CD14-positive monocyte (primary cell): ENCODE data around the gene PLXNB1. TPM values are rescaled to one million over a fixed set of nuclear protein-coding genes. Genes with fewer than 3 reads are reported as not detected.

Source experiments
- DNase-seq, 3 donors: peaks; one replicate each; pipeline ENCODE4 v3.0.0-alpha.2; 2011 to 2022
- H2AFZ ChIP-seq: 2 replicates; pipeline ENCODE4 v1.6.0; 2012; ENCODE audit warnings: mild to moderate bottlenecking, low read depth, low read length, inconsistent platforms; ENCODE audit not compliant: insufficient read depth, poor library complexity, severe bottlenecking
- H3K27ac ChIP-seq, 2 donors: 1 replicate in 1 of 2; 2 replicates in 1 of 2; pipeline ENCODE4 v1.5.1; 2012 to 2013; ENCODE audit warnings: low read length in 2 of 2, control low read depth in 1 of 2, inconsistent platforms in 1 of 2, low read depth in 1 of 2, mild to moderate bottlenecking in 1 of 2
- H3K27me3 ChIP-seq, 2 donors: one replicate each; pipeline versions ENCODE4 v1.6.0 to v1.6.1; 2011 to 2013; ENCODE audit warnings: low read length in 2 of 2; ENCODE audit not compliant: control insufficient read depth in 2 of 2, insufficient read depth in 2 of 2
- H3K36me3 ChIP-seq, 2 donors: replicated peaks in 1 of 2; 1 replicate in 1 of 2; 2 replicates in 1 of 2; pipeline versions ENCODE4 v1.5.1 to v1.6.1; 2012 to 2013; ENCODE audit warnings: low read length in 2 of 2, control low read depth in 1 of 2, inconsistent platforms in 1 of 2, mild to moderate bottlenecking in 1 of 2; ENCODE audit not compliant: insufficient read depth in 2 of 2, control insufficient read depth in 1 of 2
- H3K4me1 ChIP-seq, 2 donors: 1 replicate in 1 of 2; 2 replicates in 1 of 2; pipeline versions ENCODE4 v1.5.1 to v1.6.1; 2012 to 2013; ENCODE audit warnings: low read length in 2 of 2, control low read depth in 1 of 2, inconsistent platforms in 1 of 2, mild to moderate bottlenecking in 1 of 2, moderate library complexity in 1 of 2; ENCODE audit not compliant: insufficient read depth in 2 of 2, control insufficient read depth in 1 of 2
- H3K4me2 ChIP-seq: replicated peaks from 2 replicates; pipeline ENCODE3; 2012; ENCODE audit warnings: low read length, moderate library complexity, mild to moderate bottlenecking; ENCODE audit not compliant: poor library complexity, severe bottlenecking; ENCODE audit errors: extremely low read depth
- H3K4me3 ChIP-seq, 3 experiments: fragments of 200-600 bp in 1 of 3; sonication (generic) in 1 of 3; replicated peaks in 1 of 3; 1 replicate in 2 of 3; 2 replicates in 1 of 3; pipeline ENCODE4 v1.5.1; 2011 to 2013; ENCODE audit warnings: low read length in 3 of 3, mild to moderate bottlenecking in 3 of 3, control low read depth in 2 of 3, low read depth in 2 of 3, inconsistent platforms in 1 of 3, moderate library complexity in 1 of 3
- H3K79me2 ChIP-seq: 2 replicates; pipeline ENCODE4 v1.6.0; 2012; ENCODE audit warnings: mild to moderate bottlenecking, control low read depth, inconsistent platforms, low read length, moderate library complexity; ENCODE audit not compliant: insufficient read depth
- H3K9ac ChIP-seq: 2 replicates; pipeline ENCODE4 v1.6.0; 2017; ENCODE audit warnings: low read length, mild to moderate bottlenecking; ENCODE audit not compliant: insufficient read depth, poor library complexity, severe bottlenecking
- H3K9me3 ChIP-seq, 2 donors: replicated peaks in 1 of 2; 1 replicate in 1 of 2; 2 replicates in 1 of 2; pipeline versions ENCODE4 v1.5.1 to v1.6.1; 2012 to 2013; ENCODE audit warnings: low read length in 2 of 2, control low read depth in 1 of 2; ENCODE audit not compliant: control insufficient read depth in 1 of 2, insufficient read depth in 1 of 2
- H4K20me1 ChIP-seq: 2 replicates; pipeline ENCODE4 v1.6.0; 2012; ENCODE audit warnings: mild to moderate bottlenecking, low read length, control low read depth, moderate library complexity; ENCODE audit not compliant: insufficient read depth
- H3K27ac Mint-ChIP-seq, 7 donors: one replicate each; pipeline ENCODE4 v1.8.0; 2020; ENCODE audit warnings: mild to moderate bottlenecking in 7 of 7, mixed read lengths in 7 of 7, moderate library complexity in 6 of 7, inconsistent platforms in 2 of 7
- H3K27me3 Mint-ChIP-seq, 3 donors: one replicate each; pipeline ENCODE4 v1.8.0; 2021 to 2022; ENCODE audit warnings: low read depth in 3 of 3, mild to moderate bottlenecking in 3 of 3, mixed read lengths in 3 of 3, moderate library complexity in 3 of 3, inconsistent platforms in 1 of 3
- H3K36me3 Mint-ChIP-seq, 2 donors: one replicate each; pipeline ENCODE4 v1.8.0; 2020; ENCODE audit warnings: mixed read lengths in 2 of 2, inconsistent platforms in 1 of 2, mild to moderate bottlenecking in 1 of 2
- H3K4me1 Mint-ChIP-seq: one replicate; pipeline ENCODE4 v1.8.0; 2020; ENCODE audit warnings: mild to moderate bottlenecking, mixed read lengths
- H3K4me3 Mint-ChIP-seq, 2 donors: one replicate each; pipeline ENCODE4 v1.8.0; 2020; ENCODE audit warnings: mild to moderate bottlenecking in 2 of 2, mixed read lengths in 2 of 2, moderate library complexity in 1 of 2
- H3K9me3 Mint-ChIP-seq, 7 donors: one replicate each; pipeline ENCODE4 v1.8.0; 2020 to 2022; ENCODE audit warnings: mixed read lengths in 7 of 7, mild to moderate bottlenecking in 6 of 7, moderate library complexity in 6 of 7, inconsistent platforms in 2 of 7
- CTCF ChIP-seq: fragments of 200-600 bp; IDR thresholded peaks from one replicate; pipeline ENCODE4 v1.8.0; 2022; ENCODE audit warnings: antibody characterized with exemption, mild to moderate bottlenecking
- WGBS: methylation state at CpG from one replicate; pipeline ENCODE4 v1.1.5; 2013; ENCODE audit warnings: missing lambda C conversion rate; ENCODE audit not compliant: insufficient coverage; 5-methylcytosine and 5-hydroxymethylcytosine counted together
- intact Hi-C, 2 donors: fragments of 100-400 bp; cut with micrococcal nuclease; formaldehyde crosslinking; loops; one replicate each; pipeline versions ENCODE4 v1.15.0 to v1.15.1; 2023
- polyA plus RNA-seq, 3 donors: library from polyadenylated mRNA; depleted of rRNA in 1 of 3; unstranded in 2 of 3; stranded (reverse) in 1 of 3; fragments of 300-500 nt in 2 of 3; fragments of >200 nt in 1 of 3; fragmentation: Illumina TruSeq in 2 of 3; gene quantifications; 1 replicate in 2 of 3; 2 replicates in 1 of 3; pipeline ENCODE4 v1.2.3, GENCODE V29; 2012 to 2021

Gene PLXNB1
- polyA plus RNA-seq, 3 donors = 0.14 to 4.3 TPM; not detected in 1

GRCh38 chr3:48459331-48459730 is 29.4 kb upstream of the PLXNB1 start:
- Histone ChIP-seq H3K27ac (no peak overlapping the region), H3K9me3 (no peaks in the 10 kb centered on the region), H3K79me2 (no peaks in the 10 kb centered on the region), H3K27me3 (no peaks in the 10 kb centered on the region), H3K4me2 (no peak overlapping the region), H4K20me1 (no peaks in the 10 kb centered on the region), H3K36me3 (peaks cover 46 to 70% of the 10 kb centered on the region in 2 donors), H3K9ac (no peak overlapping the region), H3K4me3 (no peak overlapping the region), H3K4me1 (no peaks in the 10 kb centered on the region), H2AFZ (no peak overlapping the region)
- Mint-ChIP-seq H3K36me3 (peaks cover 42 to 73% of the 10 kb centered on the region in 2 donors), H3K27ac (no peak overlapping the region), H3K27me3 (peaks cover 0 to 2% (median 0%) of the 10 kb centered on the region in 3 donors), H3K4me1 (no peaks in the 10 kb centered on the region), H3K9me3 (no peaks in the 10 kb centered on the region), H3K4me3 (no peak overlapping the region)
- TF ChIP-seq CTCF = no peak
- 94% methylated on average over 1 of the region's 3 CpGs for WGBS
- intact Hi-C loops = no loop called here
- no peak for DNase-seq

- Mint-ChIP-seq H3K27ac (peak overlapping the region in 1 of 7 donors; percentile 26), H3K4me3 (no peak overlapping the region)
- H3K36me3 ChIP-seq = peaks cover 69 to 90% of the 10 kb centered on the region in 2 donors
Observed at GRCh38 chr3:48456456-48456855, 26.6 kb upstream of the PLXNB1 start.

More at GRCh38 chr3:48456456-48456855, 26.6 kb upstream of the PLXNB1 start:
- intact Hi-C loops = no loop called here
- Histone ChIP-seq H3K4me1 (no peaks in the 10 kb centered on the region), H3K9ac (no peak overlapping the region), H2AFZ (no peak overlapping the region), H3K4me3 (no peak overlapping the region), H3K79me2 (no peaks in the 10 kb centered on the region), H4K20me1 (no peaks in the 10 kb centered on the region), H3K4me2 (no peak overlapping the region), H3K27ac (no peak overlapping the region), H3K9me3 (no peaks in the 10 kb centered on the region), H3K27me3 (no peaks in the 10 kb centered on the region)
- Mint-ChIP-seq H3K4me1 (no peaks in the 10 kb centered on the region), H3K27me3 (peaks cover 0 to 2% (median 0%) of the 10 kb centered on the region in 3 donors), H3K36me3 (peaks cover 65 to 90% of the 10 kb centered on the region in 2 donors), H3K9me3 (no peaks in the 10 kb centered on the region)
- no peak for DNase-seq
- no peak for TF ChIP-seq CTCF
- WGBS = 100% methylated on average over 1 of the region's 1 CpG
